NCI-H748 (cell line): ENCODE measurements around the gene SMYD5.
A peak's percentile ranks its signal among the peaks of the same experiment; 100 is the strongest.

ENCODE experiments used
- DNase-seq: peaks from one replicate; lab custom pipeline; 2025; ENCODE audit not compliant: unreplicated experiment; lab: John Stamatoyannopoulos, UW

Gene SMYD5

DNA sequence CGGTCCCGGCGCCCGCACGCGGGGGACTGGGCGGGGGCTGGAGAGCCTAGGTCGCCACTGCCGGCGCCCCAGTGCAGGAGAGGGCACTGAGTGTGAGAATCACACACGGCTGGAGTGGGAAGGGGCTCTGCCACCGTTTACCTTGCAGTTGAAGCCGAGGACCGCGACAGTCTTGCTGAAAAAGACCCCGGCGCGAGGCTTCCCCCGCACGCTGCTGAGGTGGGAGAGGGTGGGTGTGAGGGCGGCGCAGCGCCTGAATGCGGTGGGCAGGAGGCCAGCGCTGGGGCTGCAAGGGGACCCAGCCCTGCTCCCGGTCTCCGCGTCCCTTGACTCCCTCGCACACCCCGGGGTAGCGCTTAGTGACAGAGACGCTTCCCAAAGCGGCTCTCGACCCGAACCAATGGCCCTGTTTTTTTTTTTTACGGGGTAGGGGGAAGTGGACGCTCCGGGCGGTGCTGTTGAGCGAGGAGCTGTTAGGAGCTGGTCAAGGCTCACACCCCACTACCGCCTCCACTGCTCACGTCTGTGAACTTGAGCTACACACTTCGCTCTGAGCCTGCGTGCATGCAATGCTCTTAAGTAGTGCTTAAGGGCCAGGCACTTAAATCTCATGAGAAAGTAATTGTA is 10.9 kb upstream of the SMYD5 start:
- peak; percentile 57 for DNase-seq

GRCh38 chr2:73205611-73206010 is 8.4 kb upstream of the SMYD5 start:
- no peak for DNase-seq

GRCh38 chr2:73208258-73208657 is 5.8 kb upstream of the SMYD5 start:
- no peak for DNase-seq

DNA sequence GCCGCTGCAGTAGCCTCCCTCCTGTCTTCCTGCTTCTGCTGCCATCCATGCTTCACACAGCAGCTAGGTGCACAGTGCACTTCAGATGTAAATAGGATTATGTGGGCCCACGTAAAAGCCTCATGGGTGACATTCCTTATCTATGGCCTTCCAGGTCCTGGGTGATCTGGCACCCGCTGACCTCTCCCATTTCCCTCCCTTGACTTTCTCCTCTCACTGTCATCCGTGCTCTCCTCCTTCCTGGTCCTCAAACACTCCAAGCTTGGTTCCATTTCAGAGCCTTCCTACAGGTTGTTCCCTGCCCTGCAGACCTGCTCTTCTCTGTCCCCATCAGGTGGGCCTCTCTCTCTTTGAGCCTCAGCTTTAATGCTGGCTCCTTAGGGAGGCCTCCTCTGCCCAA is 4.0 kb upstream of the SMYD5 start:
- DNase-seq, result no peak

DNA sequence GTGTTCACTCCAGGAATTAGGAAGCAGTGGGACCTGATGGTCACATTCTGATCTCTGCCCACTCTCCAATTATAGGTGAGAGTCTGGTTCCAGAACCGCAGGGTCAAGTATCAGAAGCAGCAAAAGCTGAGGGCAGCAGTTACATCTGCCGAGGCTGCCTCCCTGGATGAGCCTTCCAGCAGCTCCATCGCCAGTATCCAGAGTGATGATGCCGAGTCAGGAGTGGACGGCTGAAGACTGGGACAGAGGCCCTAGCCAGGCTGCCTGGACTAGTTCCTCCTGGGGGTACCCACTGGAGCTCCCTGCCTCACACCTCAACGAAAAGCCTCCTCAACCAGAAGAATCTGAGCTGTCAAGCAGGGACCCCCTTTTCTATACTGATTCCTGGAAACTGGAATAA is 3.3 kb upstream of the SMYD5 start:
- no peak for DNase-seq

GRCh38 chr2:73212098-73212447 is 2.0 kb upstream of the SMYD5 start:
- DNase-seq, result no peak

GRCh38 chr2:73212448-73213176 is 1.4 kb upstream of the SMYD5 start:
- peak; percentile 62 for DNase-seq

GRCh38 chr2:73215254-73215653 is 1.2 kb downstream of the SMYD5 start:
- no peak for DNase-seq

GRCh38 chr2:73217160-73217559 is 3.1 kb downstream of the SMYD5 start:
- no peak for DNase-seq

GRCh38 chr2:73217826-73218225 is 3.8 kb downstream of the SMYD5 start:
- DNase-seq, result no peak

DNA sequence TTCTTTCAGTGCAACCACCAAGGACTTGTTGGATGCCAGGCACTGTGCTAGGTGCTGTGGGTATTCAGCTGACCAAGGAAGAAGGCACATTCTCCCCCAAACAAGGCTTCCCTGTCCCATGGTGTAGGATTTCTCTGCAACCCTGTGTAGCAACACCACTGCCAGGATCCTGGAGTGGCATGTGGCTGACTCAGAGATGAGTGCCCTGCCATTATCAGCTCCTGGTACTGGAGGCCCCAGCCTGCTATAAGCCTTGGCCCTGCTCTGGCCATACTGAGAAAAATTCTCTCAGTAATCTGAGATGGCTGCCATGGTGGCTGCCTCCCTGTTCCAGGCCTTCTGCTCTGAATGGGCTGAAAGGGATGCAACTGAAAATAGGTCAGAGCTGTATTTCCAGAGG is 4.3 kb downstream of the SMYD5 start:
- no peak for DNase-seq

GRCh38 chr2:73223821-73224220 is 9.8 kb downstream of the SMYD5 start:
- no peak for DNase-seq

DNA sequence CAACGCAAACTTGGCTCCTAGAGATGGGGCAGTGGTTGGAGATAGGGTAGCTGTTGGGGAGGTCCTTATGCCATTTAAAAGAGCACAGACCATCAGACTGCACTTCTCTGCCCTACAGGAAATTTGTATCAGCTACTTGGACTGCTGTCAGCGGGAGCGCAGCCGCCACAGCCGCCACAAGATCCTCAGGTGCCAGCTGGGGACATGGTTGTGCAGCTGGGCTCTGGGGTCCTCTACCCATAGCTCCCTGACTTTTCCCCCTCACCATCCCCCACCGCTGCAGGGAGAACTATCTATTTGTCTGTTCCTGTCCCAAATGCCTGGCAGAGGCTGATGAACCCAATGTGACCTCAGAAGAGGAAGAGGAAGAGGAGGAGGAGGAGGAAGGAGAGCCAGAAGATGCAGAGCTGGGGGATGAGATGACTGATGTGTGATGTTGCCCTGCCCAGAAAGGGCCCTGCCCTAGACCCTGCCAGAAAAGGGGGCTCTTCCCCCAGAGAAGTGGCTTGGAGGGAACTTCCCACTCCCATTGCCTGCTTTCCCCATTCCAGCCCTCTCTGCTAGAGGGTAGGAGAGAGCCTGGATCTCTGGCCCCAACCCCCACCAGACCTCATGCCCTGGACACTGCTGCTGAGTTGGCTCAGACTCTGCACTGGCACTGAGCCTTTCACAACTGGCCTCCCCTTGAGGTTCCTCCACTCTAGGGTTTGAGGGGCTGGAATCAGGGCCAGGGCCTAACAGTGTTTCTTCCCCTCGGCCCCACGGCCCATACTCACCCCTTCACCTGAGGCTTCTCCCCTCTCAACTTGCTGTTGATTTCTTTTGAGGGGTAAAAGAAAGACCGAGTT is 11.7 kb downstream of the SMYD5 start:
- no peak for DNase-seq

- DNase-seq, result no peak
These were observed 13.0 kb downstream of the SMYD5 start for GRCh38 chr2:73227086-73227485.

DNA sequence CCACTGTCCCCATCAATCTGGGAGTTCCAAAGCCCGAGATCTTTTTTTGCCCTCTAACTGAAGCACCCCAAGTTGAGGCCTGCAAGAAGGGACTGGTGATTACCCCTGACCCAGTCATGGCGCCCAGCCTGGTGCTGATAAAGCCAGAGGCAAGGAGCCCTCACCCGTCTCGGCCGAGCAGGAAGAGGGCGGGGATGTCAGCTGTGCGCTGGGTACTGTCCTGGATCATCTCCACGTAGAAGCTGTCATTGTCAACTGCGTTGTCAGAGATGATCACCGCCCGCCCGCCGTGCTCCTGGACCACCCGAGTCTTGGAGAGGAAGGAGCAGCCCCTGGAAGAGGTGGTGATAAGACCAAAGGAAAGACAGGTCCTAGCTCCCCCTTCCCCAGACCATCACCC is 14.6 kb downstream of the SMYD5 start:
- no peak for DNase-seq

DNA sequence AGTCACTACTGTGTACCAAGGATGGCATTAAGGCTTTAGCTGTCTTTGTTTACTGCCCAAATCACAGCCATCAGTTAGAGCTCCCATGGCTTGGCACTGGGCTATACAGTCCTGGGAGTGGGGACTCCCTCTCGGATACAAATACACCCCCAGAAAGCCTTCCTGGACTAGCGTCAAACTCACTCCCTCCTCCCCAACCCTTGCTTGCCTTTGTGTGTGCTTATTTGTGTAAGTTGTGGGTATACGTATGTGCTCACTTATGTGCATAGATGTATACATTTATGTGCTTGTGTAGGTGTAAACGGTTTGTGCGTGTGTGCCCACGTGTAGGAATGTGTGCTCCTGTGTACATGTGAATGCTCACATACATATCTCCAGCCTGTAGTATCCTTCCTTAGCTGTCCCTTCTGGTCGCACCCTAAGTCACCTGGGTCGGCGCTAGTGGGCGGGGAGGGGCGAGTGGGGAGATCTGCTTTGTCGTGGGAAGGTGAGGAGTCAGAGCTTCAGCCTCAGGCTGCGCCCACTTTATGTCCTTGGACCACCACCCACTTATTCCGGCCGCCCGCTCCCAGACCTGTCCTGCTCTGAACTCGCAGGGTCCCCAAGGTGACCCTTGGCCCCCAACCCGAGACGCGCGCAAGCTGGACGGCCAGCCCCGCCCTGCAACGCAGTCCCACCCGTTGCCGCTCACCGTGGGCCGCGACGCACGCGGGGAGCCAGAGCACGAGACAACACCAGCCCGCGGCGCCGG is 18.5 kb downstream of the SMYD5 start:
- DNase-seq, result peak; percentile 29

DNA sequence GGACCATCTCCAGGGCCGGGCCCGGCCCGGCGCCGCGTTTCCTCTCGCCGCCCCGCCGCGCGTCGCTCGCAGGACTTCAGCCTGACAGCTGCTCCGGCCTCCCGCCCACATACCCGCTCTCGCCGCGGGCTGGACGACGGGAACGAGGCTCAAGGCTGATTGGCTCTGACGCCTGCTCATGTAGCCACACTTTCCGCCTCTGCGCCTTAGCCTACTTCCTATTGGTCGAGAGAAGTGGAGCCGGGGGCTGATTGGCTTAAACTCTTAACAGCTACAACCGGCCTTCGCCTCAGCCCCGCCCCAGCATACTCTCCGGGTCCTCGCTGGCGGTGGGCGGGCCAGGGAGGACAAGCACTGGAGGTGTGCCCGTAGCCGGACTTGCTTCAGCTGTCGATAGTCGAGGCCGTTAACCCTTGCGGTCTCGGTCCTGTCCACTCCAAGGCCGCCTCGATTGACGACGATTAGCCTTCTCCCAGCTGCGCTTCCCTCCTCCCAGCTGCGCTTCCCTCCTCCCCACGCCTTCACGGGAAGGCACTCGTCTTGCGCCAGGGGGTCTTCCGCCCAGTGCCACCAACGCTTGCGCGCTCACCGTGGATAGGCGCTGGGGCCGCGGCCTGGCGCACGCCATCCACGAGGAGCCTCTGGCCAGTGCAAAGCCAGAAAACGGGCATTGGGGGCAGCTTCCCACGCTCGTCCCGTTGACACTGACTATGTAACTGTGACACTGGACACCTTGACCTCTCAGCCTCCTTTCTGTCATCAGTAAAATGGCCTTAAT is 19.3 kb downstream of the SMYD5 start, which contains the start of gene PRADC1:
Gene PRADC1 (minus strand): TSS at position 86 of the 778 bp plus-strand sequence. CDS start 79 bp downstream, at position 7.
- DNase-seq, result peak; percentile 99

GRCh38 chr2:73233932-73234832 is 20.1 kb downstream of the SMYD5 start, which contains the start of gene CCT7:
Gene CCT7 (plus strand): TSS chr2:73234308. CDS start chr2:73234379, 71 bp downstream.
- DNase-seq, result peak; percentile 92

- DNase-seq, result no peak
These were observed 21.4 kb downstream of the SMYD5 start for GRCh38 chr2:73235315-73236028.
